Endodermal cell (in vitro differentiated cells): ENCODE results near the gene MPRIP. TPM values are rescaled to one million over a fixed set of nuclear protein-coding genes. Genes with fewer than 3 reads are reported as not detected.
"Not testable (repeated sequence)": the region's sequence is repeated elsewhere in the genome, so short reads cannot be mapped to it uniquely, and the experiment has no call there.

Source experiments
- DNase-seq: peaks from one replicate; pipeline ENCODE4 v3.0.0-alpha.2; 2017
- H3K27ac ChIP-seq: 2 replicates; pipeline ENCODE4 v1.5.1; 2013; ENCODE audit warnings: mild to moderate bottlenecking, low read depth, low read length, moderate library complexity
- H3K27me3 ChIP-seq: 2 replicates; pipeline ENCODE4 v1.6.1; 2013; ENCODE audit warnings: mild to moderate bottlenecking, low read length, moderate library complexity; ENCODE audit not compliant: insufficient read depth, control insufficient read depth, poor library complexity, severe bottlenecking
- H3K36me3 ChIP-seq: 2 replicates; pipeline ENCODE4 v1.7.0; 2013; ENCODE audit warnings: mild to moderate bottlenecking, low read length, moderate library complexity; ENCODE audit not compliant: control insufficient read depth, insufficient read depth
- H3K4me1 ChIP-seq: one replicate; pipeline ENCODE4 v1.7.0; 2013; ENCODE audit warnings: low read length; ENCODE audit not compliant: control insufficient read depth, insufficient read depth
- H3K4me3 ChIP-seq: 2 replicates; pipeline ENCODE4 v1.5.1; 2013; ENCODE audit warnings: mild to moderate bottlenecking, low read length, moderate library complexity
- H3K9ac ChIP-seq: 2 replicates; pipeline ENCODE4 v1.6.1; 2013; ENCODE audit warnings: mild to moderate bottlenecking, low read length, moderate library complexity; ENCODE audit not compliant: poor library complexity, severe bottlenecking; ENCODE audit errors: extremely low read depth
- H3K9me3 ChIP-seq: 2 replicates; pipeline ENCODE4 v1.6.1; 2013; ENCODE audit warnings: mild to moderate bottlenecking, low read length, moderate library complexity; ENCODE audit not compliant: control insufficient read depth
- H3K27ac Mint-ChIP-seq: 2 replicates; pipeline ENCODE4 v1.8.0; 2020; ENCODE audit warnings: mixed read lengths
- H3K27me3 Mint-ChIP-seq: 2 replicates; pipeline ENCODE4 v1.8.0; 2021; ENCODE audit warnings: mild to moderate bottlenecking, mixed read lengths; ENCODE audit not compliant: insufficient read depth
- H3K36me3 Mint-ChIP-seq: 2 replicates; pipeline ENCODE4 v1.8.0; 2020; ENCODE audit warnings: low read depth, mixed read lengths
- H3K4me1 Mint-ChIP-seq: 2 replicates; pipeline ENCODE4 v1.8.0; 2020; ENCODE audit warnings: mixed read lengths
- H3K4me3 Mint-ChIP-seq: 2 replicates; pipeline ENCODE4 v1.8.0; 2020; ENCODE audit warnings: mild to moderate bottlenecking, moderate library complexity, mixed read lengths
- H3K9me3 Mint-ChIP-seq: 2 replicates; pipeline ENCODE4 v1.8.0; 2020; ENCODE audit warnings: mild to moderate bottlenecking, mixed read lengths
- CTCF ChIP-seq: fragments of 200-600 bp; sonication (generic); conservative IDR thresholded peaks from 2 replicates; pipeline ENCODE4 v1.5.0; 2021; ENCODE audit warnings: antibody characterized with exemption, mild to moderate bottlenecking
- WGBS, 2 experiments: methylation state at CpG; one replicate each; pipeline versions ENCODE4 v1.1.5 to v1.1.7; 2013; ENCODE audit warnings: missing lambda C conversion rate in 2 of 2, mixed read lengths in 1 of 2; ENCODE audit not compliant: insufficient coverage in 1 of 2, insufficient read length in 1 of 2; 5-methylcytosine and 5-hydroxymethylcytosine counted together
- total RNA-seq, 2 donors: library from RNA; stranded (reverse); fragmentation: NEBNext Ultra II Directional in 1 of 2; extraction: Animal tissue kit (Norgen Biotek cat#: 25700) in 1 of 2; gene quantifications; 2 replicates in 1 of 2; 3 replicates in 1 of 2; pipeline ENCODE4 v1.2.1, GENCODE V29; 2021

MPRIP gene
- total RNA-seq, 2 donors from 2014 or later = 154 to 155 TPM

GRCh38 chr17:17156107-17156506 lies 113.8 kb downstream of the MPRIP start:
- no peak overlapping the region for H3K9ac ChIP-seq
- WGBS, 2 experiments = 95% methylated on average over 4 of the region's 4 CpGs; no CpG with 5 or more reads in 1 of the 2 experiments
- no peaks in the 10 kb centered on the region for H3K9me3 ChIP-seq
- no peak for DNase-seq
- no peak overlapping the region for H3K27ac ChIP-seq
- H3K4me1 ChIP-seq = no peaks in the 10 kb centered on the region
- H3K4me3 ChIP-seq = no peak overlapping the region
- H3K27me3 ChIP-seq = no peaks in the 10 kb centered on the region
- TF ChIP-seq CTCF = no peak
- Mint-ChIP-seq H3K9me3 (no peaks in the 10 kb centered on the region), H3K27ac (no peak overlapping the region), H3K4me1 (no peaks in the 10 kb centered on the region), H3K27me3 (no peaks in the 10 kb centered on the region), H3K4me3 (no peak overlapping the region), H3K36me3 (peaks cover 69% of the 10 kb centered on the region)
- peaks cover 29% of the 10 kb centered on the region for H3K36me3 ChIP-seq

GRCh38 chr17:17156511-17156910 lies 114.3 kb downstream of the MPRIP start:
- 90 to 93% methylated on average over 7 to 10 of the region's 10 CpGs for WGBS, 2 experiments
- Mint-ChIP-seq H3K36me3 (peaks cover 69% of the 10 kb centered on the region), H3K9me3 (no peaks in the 10 kb centered on the region), H3K27ac (no peak overlapping the region), H3K4me1 (no peaks in the 10 kb centered on the region), H3K4me3 (no peak overlapping the region), H3K27me3 (no peaks in the 10 kb centered on the region)
- H3K4me3 ChIP-seq = no peak overlapping the region
- no peak overlapping the region for H3K27ac ChIP-seq
- no peak for TF ChIP-seq CTCF
- H3K4me1 ChIP-seq = no peaks in the 10 kb centered on the region
- no peaks in the 10 kb centered on the region for H3K27me3 ChIP-seq
- DNase-seq = no peak
- no peak overlapping the region for H3K9ac ChIP-seq
- H3K36me3 ChIP-seq = peaks cover 32% of the 10 kb centered on the region
- no peaks in the 10 kb centered on the region for H3K9me3 ChIP-seq

- Histone ChIP-seq H3K4me1 (no peaks in the 10 kb centered on the region), H3K9ac (no peak overlapping the region), H3K27ac (no peak overlapping the region), H3K9me3 (no peaks in the 10 kb centered on the region), H3K4me3 (no peak overlapping the region), H3K27me3 (no peaks in the 10 kb centered on the region), H3K36me3 (peaks cover 32% of the 10 kb centered on the region)
- no peaks in the 10 kb centered on the region for H3K4me1 Mint-ChIP-seq
- H3K27me3 Mint-ChIP-seq = no peaks in the 10 kb centered on the region
- 96 to 100% methylated on average over 5 to 6 of the region's 6 CpGs for WGBS, 2 experiments
- H3K4me3 Mint-ChIP-seq = no peak overlapping the region
- no peaks in the 10 kb centered on the region for H3K9me3 Mint-ChIP-seq
- no peak for DNase-seq
- H3K27ac Mint-ChIP-seq = no peak overlapping the region
- H3K36me3 Mint-ChIP-seq = peaks cover 67% of the 10 kb centered on the region
- TF ChIP-seq CTCF = no peak
These were observed 114.8 kb downstream of the MPRIP start for GRCh38 chr17:17157041-17157440.

- not testable (repeated sequence) for H3K27ac ChIP-seq, H3K9me3 Mint-ChIP-seq, H3K27me3 ChIP-seq, H3K9ac ChIP-seq, H3K4me3 ChIP-seq, H3K9me3 ChIP-seq, DNase-seq, H3K4me1 Mint-ChIP-seq, H3K27me3 Mint-ChIP-seq, H3K4me1 ChIP-seq, H3K27ac Mint-ChIP-seq, H3K4me3 Mint-ChIP-seq
- H3K36me3 ChIP-seq = peaks cover 41% of the 10 kb centered on the region
- 95 to 99% methylated on average over 27 to 33 of the region's 33 CpGs for WGBS, 2 experiments
- peaks cover 61% of the 10 kb centered on the region for H3K36me3 Mint-ChIP-seq
These were observed 116.2 kb downstream of the MPRIP start for GRCh38 chr17:17158506-17158905.
